Lower lobe of right lung (tissue), 2 donors: ENCODE data around the gene GRHL1. TPM values are rescaled to one million over a fixed set of nuclear protein-coding genes. Genes with fewer than 3 reads are reported as not detected.

ENCODE experiments used
- ATAC-seq, 2 donors: fragments of 200-7000 bp; cut with Tn5 transposase; one replicate each; pipeline ENCODE4 v1.9.1; 2020 to 2022; ENCODE audit warnings: mild to moderate bottlenecking in 2 of 2, moderate library complexity in 2 of 2
- DNase-seq: peaks from one replicate; pipeline ENCODE4 v3.0.0-alpha.2; 2020
- H3K27ac ChIP-seq: fragments of 200-600 bp; one replicate; pipeline ENCODE4 v1.8.0; 2022
- H3K27me3 ChIP-seq: fragments of 200-600 bp; one replicate; pipeline ENCODE4 v1.8.0; 2022; ENCODE audit warnings: low read depth
- H3K36me3 ChIP-seq: fragments of 200-600 bp; one replicate; pipeline ENCODE4 v1.8.0; 2022; ENCODE audit warnings: mild to moderate bottlenecking
- H3K4me1 ChIP-seq: fragments of 200-600 bp; one replicate; pipeline ENCODE4 v1.8.0; 2022
- H3K4me3 ChIP-seq: fragments of 200-600 bp; one replicate; pipeline ENCODE4 v1.8.0; 2022; ENCODE audit warnings: mild to moderate bottlenecking
- H3K9me3 ChIP-seq: fragments of 200-600 bp; one replicate; pipeline ENCODE4 v1.8.0; 2022
- CTCF ChIP-seq: fragments of 200-600 bp; IDR thresholded peaks from one replicate; pipeline ENCODE4 v1.8.0; 2022; ENCODE audit warnings: antibody characterized with exemption, mild to moderate bottlenecking
- intact Hi-C: fragments of 100-400 bp; cut with DNase I; formaldehyde crosslinking; loops from one replicate; pipeline ENCODE4 v1.11.0; 2022
- total RNA-seq: library from RNA; stranded (reverse); fragmentation: NEBNext Ultra II Directional; extraction: Animal tissue kit (Norgen Biotek cat#: 25700); gene quantifications from one replicate; pipeline ENCODE4 v1.2.1, GENCODE V29; 2021
- donor health status: DM: no; HTN: yes; CAD: no; lungs with severe emphysema.

Gene GRHL1
- total RNA-seq, 1 donor from 2014 or later, result 6.5 TPM

- Histone ChIP-seq H3K36me3 (peaks cover 5% of the 10 kb centered on the region), H3K27me3 (no peaks in the 10 kb centered on the region), H3K9me3 (no peaks in the 10 kb centered on the region), H3K4me3 (no peak overlapping the region), H3K4me1 (peaks cover 43% of the 10 kb centered on the region), H3K27ac (no peak overlapping the region)
- DNase-seq (no peak), ATAC-seq (no peak)
- no peak for TF ChIP-seq CTCF
- intact Hi-C loops, result no loop called here
Measured at GRCh38 chr2:9970200-9971044, 18.9 kb downstream of the GRHL1 start.

- ATAC-seq (no peak), DNase-seq (no peak)
- no peaks in the 10 kb centered on the region for H3K9me3 ChIP-seq
- H3K27me3 ChIP-seq, result no peaks in the 10 kb centered on the region
- intact Hi-C loops, result no loop called here
- H3K36me3 ChIP-seq, result no peaks in the 10 kb centered on the region
- H3K4me3 ChIP-seq, result no peak overlapping the region
- H3K27ac ChIP-seq, result no peak overlapping the region
- peaks cover 51% of the 10 kb centered on the region for H3K4me1 ChIP-seq
- TF ChIP-seq CTCF, result no peak
Measured at GRCh38 chr2:9971105-9971818, 19.8 kb downstream of the GRHL1 start.

- Histone ChIP-seq H3K27ac (no peak overlapping the region), H3K27me3 (no peaks in the 10 kb centered on the region), H3K4me3 (no peak overlapping the region), H3K9me3 (no peaks in the 10 kb centered on the region), H3K36me3 (no peaks in the 10 kb centered on the region), H3K4me1 (peaks cover 53% of the 10 kb centered on the region)
- TF ChIP-seq CTCF, result no peak
- intact Hi-C loops, result no loop called here
- ATAC-seq (no peak), DNase-seq (no peak)
Measured at GRCh38 chr2:9971890-9972289, 20.4 kb downstream of the GRHL1 start.

- ATAC-seq (no peak), DNase-seq (no peak)
- H3K27ac ChIP-seq, result no peak overlapping the region
- no peaks in the 10 kb centered on the region for H3K9me3 ChIP-seq
- peaks cover 53% of the 10 kb centered on the region for H3K4me1 ChIP-seq
- H3K36me3 ChIP-seq, result no peaks in the 10 kb centered on the region
- no peak overlapping the region for H3K4me3 ChIP-seq
- intact Hi-C loops, result no loop called here
- no peak for TF ChIP-seq CTCF
- no peaks in the 10 kb centered on the region for H3K27me3 ChIP-seq
Measured at GRCh38 chr2:9972621-9973479, 21.4 kb downstream of the GRHL1 start.

GRCh38 chr2:9973690-9974089 lies 22.2 kb downstream of the GRHL1 start:
- Histone ChIP-seq H3K4me3 (no peak overlapping the region), H3K36me3 (no peaks in the 10 kb centered on the region), H3K27me3 (no peaks in the 10 kb centered on the region), H3K9me3 (no peaks in the 10 kb centered on the region), H3K27ac (no peak overlapping the region), H3K4me1 (peaks cover 46% of the 10 kb centered on the region)
- TF ChIP-seq CTCF, result no peak
- no peak for ATAC-seq
- DNase-seq, result no peak
- intact Hi-C loops, result no loop called here
